WTC11 (cell line): ENCODE measurements around the gene ADAMTS2. TPM values are rescaled to one million over a fixed set of nuclear protein-coding genes. Genes with fewer than 3 reads are reported as not detected.

ENCODE experiments used
- ATAC-seq: fragments of 200-7000 bp; cut with Tn5 transposase; 2 replicates; pipeline ENCODE4 v1.10.0; 2021; ENCODE audit warnings: mild to moderate bottlenecking, moderate library complexity
- CTCF ChIA-PET: fragments of 300-600 bp; sonication (Branson Sonifier 250); formaldehyde crosslinking; loops from one replicate; lab custom pipeline; 2021; ENCODE audit warnings: antibody characterized with exemption; lab: Charles Lee
- POLR2A ChIA-PET: fragments of 350-600 bp; sonication (Branson Sonifier 250); formaldehyde crosslinking; loops from one replicate; lab custom pipeline; 2021; ENCODE audit warnings: antibody characterized with exemption; lab: Charles Lee
- DNase-seq: peaks from one replicate; pipeline ENCODE4 v3.0.0; 2021; ENCODE audit warnings: low spot score
- H3K27ac Mint-ChIP-seq: 2 replicates; pipeline ENCODE4 v1.8.0; 2021; ENCODE audit warnings: mixed read lengths
- H3K27me3 Mint-ChIP-seq: 2 replicates; pipeline ENCODE4 v1.8.0; 2021; ENCODE audit warnings: low read depth, mild to moderate bottlenecking, moderate library complexity, mixed read lengths
- H3K36me3 Mint-ChIP-seq: 2 replicates; pipeline ENCODE4 v1.8.0; 2021; ENCODE audit warnings: mixed read lengths
- H3K4me1 Mint-ChIP-seq: 2 replicates; pipeline ENCODE4 v1.8.0; 2022; ENCODE audit warnings: mixed read lengths
- H3K4me3 Mint-ChIP-seq: 2 replicates; pipeline ENCODE4 v1.8.0; 2021; ENCODE audit warnings: mild to moderate bottlenecking, moderate library complexity, mixed read lengths
- H3K9me3 Mint-ChIP-seq: 2 replicates; pipeline ENCODE4 v1.8.0; 2021; ENCODE audit warnings: mixed read lengths
- ATF3 ChIP-seq: sonication (generic); formaldehyde crosslinking; conservative IDR thresholded peaks from 2 replicates; pipeline ENCODE4 v1.8.1; 2022; ENCODE audit warnings: mild to moderate bottlenecking, missing genetic modification reagents
- CBFB ChIP-seq: sonication (generic); formaldehyde crosslinking; IDR thresholded peaks from 2 replicates; pipeline ENCODE4 v1.8.1; 2022; ENCODE audit warnings: mild to moderate bottlenecking, low read depth, missing genetic modification reagents
- GABPB1 ChIP-seq: sonication (generic); formaldehyde crosslinking; IDR thresholded peaks from 2 replicates; pipeline ENCODE4 v1.8.1; 2023; ENCODE audit warnings: mild to moderate bottlenecking, missing genetic modification reagents
- IRF2 ChIP-seq: sonication (generic); formaldehyde crosslinking; IDR thresholded peaks from 2 replicates; pipeline ENCODE4 v1.8.0; 2022; ENCODE audit warnings: low read depth, missing genetic modification reagents, borderline replicate concordance
- RELA ChIP-seq: sonication (generic); formaldehyde crosslinking; IDR thresholded peaks from 2 replicates; pipeline ENCODE4 v1.8.1; 2022; ENCODE audit warnings: missing genetic modification reagents, mild to moderate bottlenecking, borderline replicate concordance
- RORB ChIP-seq: fragments of 250-450 bp; sonication (Bioruptor Pico); IDR thresholded peaks from 2 replicates; pipeline ENCODE4 v1.9.0; 2021; ENCODE audit warnings: mild to moderate bottlenecking
- STAT6 ChIP-seq: sonication (generic); formaldehyde crosslinking; conservative IDR thresholded peaks from 2 replicates; pipeline ENCODE4 v1.8.1; 2023; ENCODE audit warnings: mild to moderate bottlenecking, low read depth, missing genetic modification reagents, moderate library complexity
- TCF7 ChIP-seq: sonication (generic); formaldehyde crosslinking; IDR thresholded peaks from 2 replicates; pipeline ENCODE4 v1.8.0; 2022; ENCODE audit warnings: mild to moderate bottlenecking, low read depth, missing genetic modification reagents, moderate library complexity
- ZBTB21 ChIP-seq: sonication (generic); formaldehyde crosslinking; IDR thresholded peaks from 2 replicates; pipeline ENCODE4 v1.8.1; 2023; ENCODE audit warnings: mild to moderate bottlenecking, missing genetic modification reagents, borderline replicate concordance
- ZNF232 ChIP-seq: sonication (generic); formaldehyde crosslinking; IDR thresholded peaks from 2 replicates; pipeline ENCODE4 v1.8.0; 2022; ENCODE audit warnings: mild to moderate bottlenecking, missing genetic modification reagents
- ZSCAN18 ChIP-seq: fragments of 250-450 bp; sonication (Bioruptor Pico); IDR thresholded peaks from 2 replicates; pipeline ENCODE4 v2.1.2; 2022; ENCODE audit warnings: mild to moderate bottlenecking, moderate library complexity
- total RNA-seq: library from RNA; stranded (reverse); gene quantifications from 3 replicates; pipeline ENCODE4 v1.2.3, GENCODE V29; 2021
- TF ChIP-seq, protein P1 (sequence below): sonication (generic); formaldehyde crosslinking; IDR thresholded peaks from 2 replicates; pipeline ENCODE4 v1.8.0; 2023; ENCODE audit warnings: missing genetic modification reagents, mild to moderate bottlenecking, borderline replicate concordance
- TF ChIP-seq, protein P2 (sequence below): sonication (generic); formaldehyde crosslinking; IDR thresholded peaks from 2 replicates; pipeline ENCODE4 v1.8.0; 2022; ENCODE audit warnings: mild to moderate bottlenecking, missing genetic modification reagents
- TF ChIP-seq, protein P3 (sequence below): sonication (generic); formaldehyde crosslinking; IDR thresholded peaks from 2 replicates; pipeline ENCODE4 v1.8.1; 2023; ENCODE audit warnings: mild to moderate bottlenecking, missing genetic modification reagents

ADAMTS2 gene
- total RNA-seq, 1 experiment from 2014 or later: 11.2 TPM

GRCh38 chr5:179177711-179178575 is 167.3 kb downstream of the ADAMTS2 start (continued):
- TF ChIP-seq, protein P1, sequence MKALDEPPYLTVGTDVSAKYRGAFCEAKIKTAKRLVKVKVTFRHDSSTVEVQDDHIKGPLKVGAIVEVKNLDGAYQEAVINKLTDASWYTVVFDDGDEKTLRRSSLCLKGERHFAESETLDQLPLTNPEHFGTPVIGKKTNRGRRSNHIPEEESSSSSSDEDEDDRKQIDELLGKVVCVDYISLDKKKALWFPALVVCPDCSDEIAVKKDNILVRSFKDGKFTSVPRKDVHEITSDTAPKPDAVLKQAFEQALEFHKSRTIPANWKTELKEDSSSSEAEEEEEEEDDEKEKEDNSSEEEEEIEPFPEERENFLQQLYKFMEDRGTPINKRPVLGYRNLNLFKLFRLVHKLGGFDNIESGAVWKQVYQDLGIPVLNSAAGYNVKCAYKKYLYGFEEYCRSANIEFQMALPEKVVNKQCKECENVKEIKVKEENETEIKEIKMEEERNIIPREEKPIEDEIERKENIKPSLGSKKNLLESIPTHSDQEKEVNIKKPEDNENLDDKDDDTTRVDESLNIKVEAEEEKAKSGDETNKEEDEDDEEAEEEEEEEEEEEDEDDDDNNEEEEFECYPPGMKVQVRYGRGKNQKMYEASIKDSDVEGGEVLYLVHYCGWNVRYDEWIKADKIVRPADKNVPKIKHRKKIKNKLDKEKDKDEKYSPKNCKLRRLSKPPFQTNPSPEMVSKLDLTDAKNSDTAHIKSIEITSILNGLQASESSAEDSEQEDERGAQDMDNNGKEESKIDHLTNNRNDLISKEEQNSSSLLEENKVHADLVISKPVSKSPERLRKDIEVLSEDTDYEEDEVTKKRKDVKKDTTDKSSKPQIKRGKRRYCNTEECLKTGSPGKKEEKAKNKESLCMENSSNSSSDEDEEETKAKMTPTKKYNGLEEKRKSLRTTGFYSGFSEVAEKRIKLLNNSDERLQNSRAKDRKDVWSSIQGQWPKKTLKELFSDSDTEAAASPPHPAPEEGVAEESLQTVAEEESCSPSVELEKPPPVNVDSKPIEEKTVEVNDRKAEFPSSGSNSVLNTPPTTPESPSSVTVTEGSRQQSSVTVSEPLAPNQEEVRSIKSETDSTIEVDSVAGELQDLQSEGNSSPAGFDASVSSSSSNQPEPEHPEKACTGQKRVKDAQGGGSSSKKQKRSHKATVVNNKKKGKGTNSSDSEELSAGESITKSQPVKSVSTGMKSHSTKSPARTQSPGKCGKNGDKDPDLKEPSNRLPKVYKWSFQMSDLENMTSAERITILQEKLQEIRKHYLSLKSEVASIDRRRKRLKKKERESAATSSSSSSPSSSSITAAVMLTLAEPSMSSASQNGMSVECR: no peak
- no peak for TF ChIP-seq ZBTB21 (CRISPR knock-in tag)
- TF ChIP-seq ZNF232: no peak
- TF ChIP-seq IRF2 (CRISPR knock-in tag): no peak
- no peak for TF ChIP-seq ZSCAN18
- no peak for TF ChIP-seq RORB (CRISPR knock-in tag)
- TF ChIP-seq, protein P2, sequence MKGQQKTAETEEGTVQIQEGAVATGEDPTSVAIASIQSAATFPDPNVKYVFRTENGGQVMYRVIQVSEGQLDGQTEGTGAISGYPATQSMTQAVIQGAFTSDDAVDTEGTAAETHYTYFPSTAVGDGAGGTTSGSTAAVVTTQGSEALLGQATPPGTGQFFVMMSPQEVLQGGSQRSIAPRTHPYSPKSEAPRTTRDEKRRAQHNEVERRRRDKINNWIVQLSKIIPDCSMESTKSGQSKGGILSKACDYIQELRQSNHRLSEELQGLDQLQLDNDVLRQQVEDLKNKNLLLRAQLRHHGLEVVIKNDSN (CRISPR knock-in tag): no peak
- no peak for TF ChIP-seq TCF7 (CRISPR knock-in tag)
- no peak for TF ChIP-seq RELA (CRISPR knock-in tag)

DNA sequence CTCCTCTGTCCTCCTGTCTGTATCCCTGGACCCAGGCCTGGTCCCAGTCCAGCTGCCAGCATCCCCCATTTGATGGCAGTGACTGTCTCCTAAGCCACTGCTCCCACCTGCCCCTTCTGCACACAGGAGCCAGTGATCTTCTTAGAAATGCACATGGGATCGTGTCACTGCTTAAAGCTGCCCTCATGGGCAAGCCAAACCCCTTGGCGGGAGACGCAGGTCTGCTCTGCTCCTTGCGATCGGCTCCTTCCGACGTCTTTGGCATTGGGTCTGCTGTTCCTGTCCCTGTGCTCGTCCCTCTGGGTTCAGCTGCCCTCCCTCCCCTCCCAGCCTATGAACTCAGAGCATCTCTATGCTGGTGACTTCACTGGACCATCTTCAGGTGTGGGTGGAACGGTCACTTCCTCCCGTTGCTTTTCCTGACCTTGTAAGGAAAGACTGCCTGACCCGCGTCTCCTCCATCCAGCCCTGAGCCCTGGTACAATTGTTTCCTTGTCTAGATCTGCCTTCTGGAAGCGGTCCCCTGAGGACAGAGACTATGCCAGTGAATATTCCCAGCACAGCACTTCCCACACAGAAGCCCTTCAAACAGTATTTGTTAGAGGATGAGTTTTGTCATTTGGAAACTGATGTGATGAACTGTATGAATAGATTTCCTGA is 168.6 kb downstream of the ADAMTS2 start:
- ATAC-seq (no peak), DNase-seq (no peak)
- Mint-ChIP-seq H3K9me3 (peaks cover 8% of the 10 kb centered on the region), H3K4me1 (no peaks in the 10 kb centered on the region), H3K4me3 (no peak overlapping the region), H3K36me3 (peaks cover 3% of the 10 kb centered on the region; the same call in 1 of the 2 replicates), H3K27me3 (no peaks in the 10 kb centered on the region), H3K27ac (no peak overlapping the region)
- ChIA-PET CTCF (no interaction called here), POLR2A (no interaction called here)
- TF ChIP-seq, protein P3, sequence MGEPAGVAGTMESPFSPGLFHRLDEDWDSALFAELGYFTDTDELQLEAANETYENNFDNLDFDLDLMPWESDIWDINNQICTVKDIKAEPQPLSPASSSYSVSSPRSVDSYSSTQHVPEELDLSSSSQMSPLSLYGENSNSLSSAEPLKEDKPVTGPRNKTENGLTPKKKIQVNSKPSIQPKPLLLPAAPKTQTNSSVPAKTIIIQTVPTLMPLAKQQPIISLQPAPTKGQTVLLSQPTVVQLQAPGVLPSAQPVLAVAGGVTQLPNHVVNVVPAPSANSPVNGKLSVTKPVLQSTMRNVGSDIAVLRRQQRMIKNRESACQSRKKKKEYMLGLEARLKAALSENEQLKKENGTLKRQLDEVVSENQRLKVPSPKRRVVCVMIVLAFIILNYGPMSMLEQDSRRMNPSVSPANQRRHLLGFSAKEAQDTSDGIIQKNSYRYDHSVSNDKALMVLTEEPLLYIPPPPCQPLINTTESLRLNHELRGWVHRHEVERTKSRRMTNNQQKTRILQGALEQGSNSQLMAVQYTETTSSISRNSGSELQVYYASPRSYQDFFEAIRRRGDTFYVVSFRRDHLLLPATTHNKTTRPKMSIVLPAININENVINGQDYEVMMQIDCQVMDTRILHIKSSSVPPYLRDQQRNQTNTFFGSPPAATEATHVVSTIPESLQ (CRISPR knock-in tag): no peak
- TF ChIP-seq, protein P1: no peak
- TF ChIP-seq ZSCAN18 (no peak), GABPB1 (CRISPR knock-in tag) (no peak), STAT6 (CRISPR knock-in tag) (no peak), CBFB (CRISPR knock-in tag) (no peak), ATF3 (CRISPR knock-in tag) (no peak)
